ENCODE results near the gene EMILIN2.

The EMILIN2 gene

GRCh38 chr18:2811416-2811815, 35.4 kb upstream of the EMILIN2 start:
- no peaks in the 10 kb centered on the region for H3K36me3 ChIP-seq
- peaks cover 0 to 2% (median 0%) of the 10 kb centered on the region in 4 donors for H3K4me1 ChIP-seq
- no peak overlapping the region for H3K4me3 ChIP-seq
- DNase-seq: no peak
- no peak overlapping the region for H3K27ac ChIP-seq
- intact Hi-C loops (cut with DNase I; ENCODE audit: low total_unique reads): no loop called here
- TF ChIP-seq CTCF (IDR thresholded peaks at IDR 0.05): no peak
- H3K9me3 ChIP-seq: peaks cover 0 to 21% (median 16%) of the 10 kb centered on the region in 3 donors
- no peaks in the 10 kb centered on the region for H3K27me3 ChIP-seq

GRCh38 chr18:2814928-2815327, 31.9 kb upstream of the EMILIN2 start:
- intact Hi-C loops (cut with DNase I; ENCODE audit: low total_unique reads): no loop called here
- no peak for TF ChIP-seq CTCF (IDR thresholded peaks at IDR 0.05)
- H3K36me3 ChIP-seq: no peaks in the 10 kb centered on the region
- no peaks in the 10 kb centered on the region for H3K4me1 ChIP-seq
- H3K9me3 ChIP-seq: peaks cover 0 to 21% (median 8%) of the 10 kb centered on the region in 3 donors
- H3K27me3 ChIP-seq: no peaks in the 10 kb centered on the region
- no peak for DNase-seq
- H3K4me3 ChIP-seq: no peak overlapping the region
- no peak overlapping the region for H3K27ac ChIP-seq

- H3K36me3 ChIP-seq: no peaks in the 10 kb centered on the region
- TF ChIP-seq CTCF (IDR thresholded peaks at IDR 0.05): no peak
- H3K9me3 ChIP-seq: peaks cover 0 to 4% (median 0%) of the 10 kb centered on the region in 3 donors
- no peak overlapping the region for H3K4me3 ChIP-seq
- DNase-seq: no peak
- no peaks in the 10 kb centered on the region for H3K27me3 ChIP-seq
- intact Hi-C loops (cut with DNase I; ENCODE audit: low total_unique reads): no loop called here
- no peaks in the 10 kb centered on the region for H3K4me1 ChIP-seq
- H3K27ac ChIP-seq: no peak overlapping the region
These were observed 28.5 kb upstream of the EMILIN2 start for GRCh38 chr18:2818281-2818680.

DNA sequence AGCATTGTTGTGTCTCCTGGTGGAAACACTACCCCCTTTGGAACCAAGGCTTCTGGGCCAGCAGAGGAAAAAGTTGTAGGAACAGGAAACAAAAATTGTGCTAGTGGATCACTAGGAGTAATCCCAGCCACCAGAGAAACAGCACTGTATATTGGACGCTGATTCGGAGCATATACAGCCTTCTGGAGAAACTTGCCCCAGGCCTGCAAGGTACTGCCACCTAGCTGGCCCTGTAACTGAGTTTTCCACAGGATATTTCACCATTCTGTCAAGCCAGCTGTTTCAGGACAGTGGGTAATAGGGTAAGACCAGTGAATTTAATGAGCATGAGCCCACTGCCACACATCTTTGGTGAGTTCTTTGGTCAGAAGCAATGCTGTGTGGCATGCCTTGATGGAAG, 25.1 kb upstream of the EMILIN2 start:
- intact Hi-C loops (cut with DNase I; ENCODE audit: low total_unique reads): no loop called here
- DNase-seq: no peak
- Histone ChIP-seq H3K4me1 (peaks cover 0 to 4% (median 0%) of the 10 kb centered on the region in 4 donors), H3K27me3 (no peaks in the 10 kb centered on the region), H3K4me3 (no peak overlapping the region), H3K36me3 (no peaks in the 10 kb centered on the region), H3K9me3 (no peaks in the 10 kb centered on the region), H3K27ac (no peak overlapping the region)
- no peak for TF ChIP-seq CTCF (IDR thresholded peaks at IDR 0.05)

- no peaks in the 10 kb centered on the region for H3K27me3 ChIP-seq
- no peaks in the 10 kb centered on the region for H3K36me3 ChIP-seq
- peaks cover 0 to 6% (median 0%) of the 10 kb centered on the region in 4 donors for H3K4me1 ChIP-seq
- no peak for DNase-seq
- no peak overlapping the region for H3K4me3 ChIP-seq
- intact Hi-C loops (cut with DNase I; ENCODE audit: low total_unique reads): no loop called here
- no peak for TF ChIP-seq CTCF (IDR thresholded peaks at IDR 0.05)
- no peak overlapping the region for H3K27ac ChIP-seq
- H3K9me3 ChIP-seq: no peaks in the 10 kb centered on the region
These were observed 24.4 kb upstream of the EMILIN2 start for GRCh38 chr18:2822213-2822921.
